MCF 10A (cell line): ENCODE results near the gene ACTN1. TPM values are rescaled to one million over a fixed set of nuclear protein-coding genes. Genes with fewer than 3 reads are reported as not detected.

Source experiments
- BruUV-seq: library from RNA; stranded (reverse); fragments of 400-500 nt; replicated peaks from 2 replicates; lab custom pipeline; 2021; lab: Mats Ljungman, UMichigan
- CTCF ChIA-PET: fragments of 300-600 bp; sonication (Branson Sonifier 250); formaldehyde crosslinking; extraction: SDS; loops from one replicate; lab custom pipeline; 2021; ENCODE audit warnings: antibody characterized with exemption, inconsistent platforms; lab: Yijun Ruan, JAX
- POLR2A ChIA-PET: fragments of 300-600, 350-650 bp; sonication (Branson Sonifier 250); formaldehyde crosslinking; extraction: SDS; loops from one replicate; lab custom pipeline; 2020; ENCODE audit warnings: antibody characterized with exemption, inconsistent platforms; lab: Yijun Ruan, JAX
- DNase-seq: peaks from one replicate; pipeline ENCODE4 v3.0.0-alpha.2; 2018; ENCODE audit not compliant: unreplicated experiment
- H3K27ac Mint-ChIP-seq: one replicate; pipeline ENCODE4 v1.8.0; 2022; ENCODE audit warnings: mild to moderate bottlenecking, low read depth, mixed read lengths; ENCODE audit not compliant: unreplicated experiment
- H3K27me3 Mint-ChIP-seq: one replicate; pipeline ENCODE4 v1.8.0; 2022; ENCODE audit warnings: mixed read lengths; ENCODE audit not compliant: insufficient read depth, unreplicated experiment
- H3K36me3 Mint-ChIP-seq: one replicate; pipeline ENCODE4 v1.8.0; 2022; ENCODE audit warnings: mild to moderate bottlenecking, moderate library complexity, mixed read lengths; ENCODE audit not compliant: insufficient read depth, unreplicated experiment
- H3K4me1 Mint-ChIP-seq: one replicate; pipeline ENCODE4 v1.8.0; 2022; ENCODE audit warnings: mixed read lengths; ENCODE audit not compliant: insufficient read depth, unreplicated experiment
- H3K4me3 Mint-ChIP-seq: one replicate; pipeline ENCODE4 v1.8.0; 2022; ENCODE audit warnings: mild to moderate bottlenecking, moderate library complexity, mixed read lengths; ENCODE audit not compliant: unreplicated experiment
- H3K9me3 Mint-ChIP-seq: one replicate; pipeline ENCODE4 v1.8.0; 2022; ENCODE audit warnings: mixed read lengths; ENCODE audit not compliant: unreplicated experiment
- intact Hi-C: fragments of 100-400 bp; cut with micrococcal nuclease; formaldehyde crosslinking; loops from 2 replicates; pipeline ENCODE4 v1.14.1; 2022
- total RNA-seq: library from RNA; stranded (reverse); gene quantifications from 2 replicates; pipeline ENCODE4 v1.2.3, GENCODE V29; 2022
- TF ChIP-seq, protein P1 (sequence below): fragments of 200-600 bp; IDR thresholded peaks from one replicate; pipeline ENCODE4 v1.8.0; 2022; ENCODE audit warnings: antibody characterized with exemption, mild to moderate bottlenecking; ENCODE audit not compliant: unreplicated experiment

ACTN1 gene
- total RNA-seq, 1 experiment from 2014 or later, result 312 TPM

DNA sequence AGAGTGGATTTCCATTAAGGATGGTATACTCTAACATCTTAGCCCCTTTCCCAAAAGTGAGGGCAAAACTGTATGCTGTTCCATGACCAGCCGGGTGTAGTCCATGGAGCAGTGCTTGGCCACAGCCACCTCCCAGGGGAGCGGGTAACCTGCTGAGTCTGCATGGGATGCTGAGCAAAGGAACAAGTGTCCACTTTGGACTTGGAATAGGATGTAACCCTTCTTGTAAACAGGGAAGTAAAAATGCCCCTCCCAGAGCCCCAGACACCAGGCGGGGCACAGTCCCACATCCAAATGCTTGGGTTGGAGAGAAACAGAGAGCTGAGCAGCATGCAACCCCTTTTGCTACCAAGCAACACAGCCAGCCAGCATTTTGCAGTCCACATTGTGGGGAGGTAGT, 65.6 kb downstream of the ACTN1 start:
- TF ChIP-seq, protein P1, sequence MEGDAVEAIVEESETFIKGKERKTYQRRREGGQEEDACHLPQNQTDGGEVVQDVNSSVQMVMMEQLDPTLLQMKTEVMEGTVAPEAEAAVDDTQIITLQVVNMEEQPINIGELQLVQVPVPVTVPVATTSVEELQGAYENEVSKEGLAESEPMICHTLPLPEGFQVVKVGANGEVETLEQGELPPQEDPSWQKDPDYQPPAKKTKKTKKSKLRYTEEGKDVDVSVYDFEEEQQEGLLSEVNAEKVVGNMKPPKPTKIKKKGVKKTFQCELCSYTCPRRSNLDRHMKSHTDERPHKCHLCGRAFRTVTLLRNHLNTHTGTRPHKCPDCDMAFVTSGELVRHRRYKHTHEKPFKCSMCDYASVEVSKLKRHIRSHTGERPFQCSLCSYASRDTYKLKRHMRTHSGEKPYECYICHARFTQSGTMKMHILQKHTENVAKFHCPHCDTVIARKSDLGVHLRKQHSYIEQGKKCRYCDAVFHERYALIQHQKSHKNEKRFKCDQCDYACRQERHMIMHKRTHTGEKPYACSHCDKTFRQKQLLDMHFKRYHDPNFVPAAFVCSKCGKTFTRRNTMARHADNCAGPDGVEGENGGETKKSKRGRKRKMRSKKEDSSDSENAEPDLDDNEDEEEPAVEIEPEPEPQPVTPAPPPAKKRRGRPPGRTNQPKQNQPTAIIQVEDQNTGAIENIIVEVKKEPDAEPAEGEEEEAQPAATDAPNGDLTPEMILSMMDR, result no peak
- POLR2A ChIA-PET, result interaction anchor here (1.0 kb wide), 1 partner anchor 10 kb away, joined by 5 read pairs; no protein-coding TSS in a partner anchor
- no TSS peak for BruUV-seq
- Mint-ChIP-seq H3K4me1 (peaks cover 5% of the 10 kb centered on the region), H3K27me3 (no peaks in the 10 kb centered on the region), H3K36me3 (peaks cover 72% of the 10 kb centered on the region), H3K4me3 (no peak overlapping the region), H3K27ac (peak overlapping the region; percentile 77), H3K9me3 (no peaks in the 10 kb centered on the region)
- intact Hi-C loops, result no loop called here
- CTCF ChIA-PET, result interaction anchor here (0.6 to 5.2 kb wide), 16 partner anchors 11 to 1517 kb away, joined by 3 to 53 read pairs (median 6); no protein-coding TSS in a partner anchor
- no peak for DNase-seq

DNA sequence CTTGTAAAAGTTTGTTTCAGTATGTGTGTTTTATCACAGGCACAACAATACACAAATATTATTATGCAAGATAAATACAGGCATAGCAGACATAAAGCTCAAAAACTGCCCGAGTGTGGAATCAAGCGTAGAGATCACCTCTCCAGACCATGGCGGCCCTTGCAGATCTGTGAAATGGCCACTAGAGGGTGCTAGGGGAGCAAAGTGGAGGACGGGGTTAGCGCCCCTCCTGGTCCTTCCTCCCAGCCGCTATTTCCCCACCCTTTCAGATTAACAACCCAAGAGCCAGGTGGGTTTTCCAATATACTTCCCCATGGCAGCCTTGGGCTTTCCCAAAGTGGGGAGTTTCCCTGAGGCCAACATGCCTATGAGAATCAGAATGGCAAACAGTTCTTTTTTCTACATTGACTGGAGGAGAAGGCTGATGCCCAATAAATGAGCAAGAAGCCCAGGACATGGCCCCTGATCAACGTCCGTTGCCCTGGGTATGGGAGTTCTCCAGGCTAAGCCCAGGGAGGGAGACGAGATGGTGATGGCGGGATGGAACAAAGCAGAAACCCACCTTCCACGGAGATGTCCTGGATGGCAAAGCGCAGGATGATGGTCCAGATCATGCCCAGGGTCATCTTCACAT, 67.4 kb downstream of the ACTN1 start:
- H3K27me3 Mint-ChIP-seq, result no peaks in the 10 kb centered on the region
- intact Hi-C loops, result loop anchor here (1.0 kb wide), 4 partner anchors 66 to 196 kb away; no protein-coding TSS in a partner anchor
- peak overlapping the region; percentile 77 for H3K27ac Mint-ChIP-seq
- CTCF ChIA-PET, result interaction anchor here (0.6 to 5.2 kb wide), 48 partner anchors 8 to 325 kb away, joined by 3 to 53 read pairs (median 4); no protein-coding TSS in a partner anchor
- DNase-seq, result peak; percentile 83
- TF ChIP-seq, protein P1, result peak; percentile 93
- H3K4me1 Mint-ChIP-seq, result peaks cover 5% of the 10 kb centered on the region
- no peak overlapping the region for H3K4me3 Mint-ChIP-seq
- peaks cover 76% of the 10 kb centered on the region for H3K36me3 Mint-ChIP-seq
- no TSS peak for BruUV-seq
- POLR2A ChIA-PET, result interaction anchor here (0.6 to 2.0 kb wide), 6 partner anchors 15 to 198 kb away, joined by 3 to 6 read pairs (median 4); no protein-coding TSS in a partner anchor
- no peaks in the 10 kb centered on the region for H3K9me3 Mint-ChIP-seq

DNA sequence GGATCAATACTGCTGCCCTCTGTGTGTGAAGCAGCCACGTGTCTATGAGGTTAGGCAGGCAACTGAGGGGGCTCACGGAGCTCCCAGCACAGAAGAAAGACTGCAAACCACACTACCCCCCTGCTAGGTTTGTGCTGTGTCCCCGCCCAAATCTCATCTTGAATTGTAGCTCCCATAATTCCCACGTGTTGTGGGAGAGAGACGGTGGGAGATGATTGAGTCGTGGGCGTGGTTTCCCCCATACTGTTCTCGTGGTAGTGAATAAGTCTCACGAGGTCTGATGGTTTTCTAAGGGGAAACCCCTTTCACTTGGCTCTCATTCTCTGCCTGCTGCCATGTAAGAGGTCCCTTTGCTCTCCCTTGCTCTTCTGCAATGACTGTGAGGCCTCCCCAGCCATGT, 68.6 kb downstream of the ACTN1 start:
- no TSS peak for BruUV-seq
- Mint-ChIP-seq H3K4me1 (peaks cover 5% of the 10 kb centered on the region), H3K36me3 (peaks cover 83% of the 10 kb centered on the region), H3K4me3 (no peak overlapping the region), H3K27me3 (no peaks in the 10 kb centered on the region), H3K27ac (no peak overlapping the region), H3K9me3 (no peaks in the 10 kb centered on the region)
- TF ChIP-seq, protein P1, result no peak
- no peak for DNase-seq
- intact Hi-C loops, result no loop called here
- ChIA-PET POLR2A (interaction anchor here (1.0 to 1.7 kb wide), 2 partner anchors 16 to 29 kb away, joined by 4 to 5 read pairs; no protein-coding TSS in a partner anchor), CTCF (interaction anchor here (0.7 to 5.2 kb wide), 26 partner anchors 11 to 236 kb away, joined by 3 to 53 read pairs (median 5); no protein-coding TSS in a partner anchor)

DNA sequence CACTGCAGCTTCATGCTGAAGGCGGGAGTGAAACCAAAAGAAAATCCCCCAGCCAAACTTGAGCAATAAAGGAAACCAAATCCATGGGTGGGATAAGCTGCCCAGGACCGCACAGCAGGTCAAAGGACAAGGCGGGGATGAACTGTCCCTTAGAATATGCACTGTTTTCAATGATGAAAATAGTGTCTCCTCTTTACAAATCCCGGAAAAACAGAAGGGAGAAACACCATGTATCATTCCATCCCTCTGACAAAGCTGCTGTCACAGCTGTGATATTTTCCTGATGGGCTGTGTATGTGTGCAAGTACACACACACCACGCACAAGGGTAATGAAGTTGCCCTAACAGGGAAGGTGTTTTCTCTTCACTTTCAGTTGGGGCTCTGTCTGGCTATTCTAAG, 70.3 kb downstream of the ACTN1 start:
- ChIA-PET POLR2A (no interaction called here), CTCF (interaction anchor here (0.8 to 5.2 kb wide), 6 partner anchors 13 to 199 kb away, joined by 3 to 53 read pairs (median 5); no protein-coding TSS in a partner anchor)
- Mint-ChIP-seq H3K9me3 (no peaks in the 10 kb centered on the region), H3K27me3 (no peaks in the 10 kb centered on the region), H3K4me3 (no peak overlapping the region), H3K27ac (peak overlapping the region; percentile 59), H3K4me1 (peaks cover 5% of the 10 kb centered on the region), H3K36me3 (peaks cover 86% of the 10 kb centered on the region)
- intact Hi-C loops, result no loop called here
- no TSS peak for BruUV-seq
- no peak for DNase-seq
- TF ChIP-seq, protein P1, result no peak
